ENCODE results near the gene ABCG1.

The ABCG1 gene

GRCh38 chr21:42200906-42201614 lies 17.9 kb upstream of the ABCG1 start:
- no peak for DNase-seq (ENCODE audit: low read depth)

GRCh38 chr21:42201615-42202161 lies 17.3 kb upstream of the ABCG1 start:
- H3K4me3 ChIP-seq (ENCODE audit: low read depth, low read length), result no peak overlapping the region
- no peak for TF ChIP-seq CTCF (conservative IDR thresholded peaks at IDR 0.05; ENCODE audit: low read depth, low read length)
- DNase-seq (ENCODE audit: low read depth), result no peak

More at GRCh38 chr21:42200906-42201614, 17.9 kb upstream of the ABCG1 start:
- TF ChIP-seq CTCF (conservative IDR thresholded peaks at IDR 0.05; ENCODE audit: low read depth, low read length), result no peak
- no peak overlapping the region for H3K4me3 ChIP-seq (ENCODE audit: low read depth, low read length)

GRCh38 chr21:42202321-42202720 lies 16.6 kb upstream of the ABCG1 start:
- no peak overlapping the region for H3K4me3 ChIP-seq (ENCODE audit: low read depth, low read length)
- DNase-seq (ENCODE audit: low read depth), result no peak
- no peak for TF ChIP-seq CTCF (conservative IDR thresholded peaks at IDR 0.05; ENCODE audit: low read depth, low read length)

- no peak for DNase-seq (ENCODE audit: low read depth)
- H3K4me3 ChIP-seq (ENCODE audit: low read depth, low read length), result no peak overlapping the region
- TF ChIP-seq CTCF (conservative IDR thresholded peaks at IDR 0.05; ENCODE audit: low read depth, low read length), result no peak
These were observed 15.6 kb upstream of the ABCG1 start for GRCh38 chr21:42203321-42203720.

GRCh38 chr21:42203936-42204335 lies 15.0 kb upstream of the ABCG1 start:
- no peak overlapping the region for H3K4me3 ChIP-seq (ENCODE audit: low read depth, low read length)
- TF ChIP-seq CTCF (conservative IDR thresholded peaks at IDR 0.05; ENCODE audit: low read depth, low read length), result no peak
- DNase-seq (ENCODE audit: low read depth), result no peak

GRCh38 chr21:42207426-42207825 lies 11.5 kb upstream of the ABCG1 start:
- no peak for DNase-seq (ENCODE audit: low read depth)
- TF ChIP-seq CTCF (conservative IDR thresholded peaks at IDR 0.05; ENCODE audit: low read depth, low read length), result no peak
- no peak overlapping the region for H3K4me3 ChIP-seq (ENCODE audit: low read depth, low read length)

GRCh38 chr21:42208036-42208435 lies 10.9 kb upstream of the ABCG1 start:
- no peak for TF ChIP-seq CTCF (conservative IDR thresholded peaks at IDR 0.05; ENCODE audit: low read depth, low read length)
- DNase-seq (ENCODE audit: low read depth), result no peak

More at GRCh38 chr21:42208036-42208435, 10.9 kb upstream of the ABCG1 start:
- no peak overlapping the region for H3K4me3 ChIP-seq (ENCODE audit: low read depth, low read length)

Data from choroid plexus epithelial cell (primary cell).